Smooth muscle cell (in vitro differentiated cells): ENCODE data around the gene TENM4. TPM values are rescaled to one million over a fixed set of nuclear protein-coding genes. Genes with fewer than 3 reads are reported as not detected.
A peak's percentile ranks its signal among the peaks of the same experiment; 100 is the strongest.

Experiments
- DNase-seq: peaks from one replicate; lab custom pipeline; 2025; ENCODE audit not compliant: unreplicated experiment; lab: John Stamatoyannopoulos, UW
- H2AFZ ChIP-seq: fragments of 200-600 bp; sonication (generic); 2 replicates; pipeline ENCODE4 v1.6.0; 2016; ENCODE audit warnings: antibody characterized with exemption, low read depth, mild to moderate bottlenecking
- H3F3A ChIP-seq: fragments of 200-600 bp; sonication (generic); 2 replicates; pipeline ENCODE4 v1.6.0; 2017; ENCODE audit warnings: antibody characterized with exemption, low read depth
- H3K27ac ChIP-seq: fragments of 200-600 bp; sonication (generic); 2 replicates; pipeline ENCODE4 v1.5.1; 2016; ENCODE audit warnings: low read depth, mild to moderate bottlenecking
- H3K27me3 ChIP-seq: fragments of 200-600 bp; sonication (generic); 2 replicates; pipeline ENCODE4 v1.6.1; 2016; ENCODE audit warnings: low read depth, mild to moderate bottlenecking
- H3K36me3 ChIP-seq: fragments of 200-600 bp; sonication (generic); 2 replicates; pipeline ENCODE4 v1.5.1; 2016; ENCODE audit warnings: low read depth
- H3K4me1 ChIP-seq: fragments of 200-600 bp; sonication (generic); 2 replicates; pipeline ENCODE4 v1.5.1; 2016; ENCODE audit warnings: low read depth
- H3K4me2 ChIP-seq: fragments of 200-600 bp; sonication (generic); 2 replicates; pipeline ENCODE4 v1.6.0; 2016; ENCODE audit warnings: mild to moderate bottlenecking
- H3K4me3 ChIP-seq: fragments of 200-600 bp; sonication (generic); 2 replicates; pipeline ENCODE4 v1.5.1; 2016; ENCODE audit warnings: mild to moderate bottlenecking
- H3K79me2 ChIP-seq: fragments of 200-600 bp; sonication (generic); 2 replicates; pipeline ENCODE4 v1.6.0; 2016; ENCODE audit warnings: low read depth, mild to moderate bottlenecking
- H3K9ac ChIP-seq: fragments of 200-600 bp; sonication (generic); 2 replicates; pipeline ENCODE4 v1.6.0; 2016; ENCODE audit warnings: low read depth
- H3K9me3 ChIP-seq: fragments of 200-600 bp; sonication (generic); replicated peaks from 2 replicates; pipeline ENCODE4 v1.5.1; 2016; ENCODE audit warnings: low read depth
- H4K20me1 ChIP-seq: fragments of 200-600 bp; sonication (generic); 2 replicates; pipeline ENCODE4 v1.6.0; 2016; ENCODE audit warnings: low read depth
- CTCF ChIP-seq: fragments of 200-600 bp; sonication (generic); IDR thresholded peaks from 2 replicates; pipeline ENCODE4 v1.5.1; 2017; ENCODE audit warnings: borderline replicate concordance, mild to moderate bottlenecking, antibody characterized with exemption; ENCODE audit not compliant: insufficient read depth, poor library complexity, severe bottlenecking
- WGBS: methylation state at CpG from one replicate; pipeline ENCODE4 v1.1.7; 2016; ENCODE audit warnings: low lambda C conversion rate; 5-methylcytosine and 5-hydroxymethylcytosine counted together
- polyA plus RNA-seq: library from polyadenylated mRNA; unstranded; fragments of >200 nt; fragmentation: Nextera tagmentation; extraction: Ambion mirVana; gene quantifications from 2 replicates; pipeline ENCODE4 v1.2.1, GENCODE V29; 2016
- total RNA-seq: library from RNA; depleted of rRNA; stranded (reverse); fragments of >200 nt; gene quantifications from 2 replicates; pipeline ENCODE4 v1.2.3, GENCODE V29; 2014

Gene TENM4
- total and polyA plus RNA-seq, 2 experiments from 2014 or later = 31.6 to 38.2 TPM

- H4K20me1 ChIP-seq = no peaks in the 10 kb centered on the region
- H3K36me3 ChIP-seq = no peaks in the 10 kb centered on the region
- H2AFZ ChIP-seq = no peak overlapping the region
- H3F3A ChIP-seq = peaks cover 20% of the 10 kb centered on the region
- DNase-seq = no peak
- no peaks in the 10 kb centered on the region for H3K9me3 ChIP-seq
- H3K4me1 ChIP-seq = peaks cover 28% of the 10 kb centered on the region
- H3K27ac ChIP-seq = peak overlapping the region; percentile 92
- peak overlapping the region; percentile 58 for H3K4me2 ChIP-seq
- peak overlapping the region; percentile 69 for H3K9ac ChIP-seq
- no peaks in the 10 kb centered on the region for H3K79me2 ChIP-seq
- TF ChIP-seq CTCF = no peak
- 61% methylated on average over 4 of the region's 4 CpGs for WGBS
- no peaks in the 10 kb centered on the region for H3K27me3 ChIP-seq
- no peak overlapping the region for H3K4me3 ChIP-seq
These were observed 640.6 kb downstream of the TENM4 start for GRCh38 chr11:78800096-78800690.

GRCh38 chr11:78798663-78799062 lies 642.2 kb downstream of the TENM4 start:
- TF ChIP-seq CTCF = peak; percentile 91
- no peak overlapping the region for H3K9ac ChIP-seq
- H3F3A ChIP-seq = peaks cover 20% of the 10 kb centered on the region
- H4K20me1 ChIP-seq = no peaks in the 10 kb centered on the region
- H3K4me1 ChIP-seq = peaks cover 28% of the 10 kb centered on the region
- no peaks in the 10 kb centered on the region for H3K36me3 ChIP-seq
- H3K27ac ChIP-seq = no peak overlapping the region
- no peaks in the 10 kb centered on the region for H3K9me3 ChIP-seq
- H2AFZ ChIP-seq = no peak overlapping the region
- 35% methylated on average over 5 of the region's 5 CpGs for WGBS
- no peaks in the 10 kb centered on the region for H3K27me3 ChIP-seq
- no peaks in the 10 kb centered on the region for H3K79me2 ChIP-seq
- H3K4me3 ChIP-seq = no peak overlapping the region
- peak; percentile 39 for DNase-seq
- peak overlapping the region; percentile 7 for H3K4me2 ChIP-seq

GRCh38 chr11:78797559-78797958 lies 643.3 kb downstream of the TENM4 start:
- no peaks in the 10 kb centered on the region for H3K79me2 ChIP-seq
- peaks cover 20% of the 10 kb centered on the region for H3F3A ChIP-seq
- H3K27ac ChIP-seq = peak overlapping the region; percentile 32
- TF ChIP-seq CTCF = no peak
- no peak overlapping the region for H3K9ac ChIP-seq
- no peak for DNase-seq
- no peaks in the 10 kb centered on the region for H3K36me3 ChIP-seq
- no peak overlapping the region for H2AFZ ChIP-seq
- no peaks in the 10 kb centered on the region for H3K9me3 ChIP-seq
- 98% methylated on average over 3 of the region's 3 CpGs for WGBS
- no peak overlapping the region for H3K4me2 ChIP-seq
- H3K27me3 ChIP-seq = no peaks in the 10 kb centered on the region
- no peak overlapping the region for H3K4me3 ChIP-seq
- H4K20me1 ChIP-seq = no peaks in the 10 kb centered on the region
- H3K4me1 ChIP-seq = peaks cover 30% of the 10 kb centered on the region

- no peak overlapping the region for H3K4me3 ChIP-seq
- peak overlapping the region; percentile 32 for H3K27ac ChIP-seq
- no peaks in the 10 kb centered on the region for H3K36me3 ChIP-seq
- WGBS = 59% methylated on average over 2 of the region's 2 CpGs
- H3K9ac ChIP-seq = no peak overlapping the region
- H3K4me2 ChIP-seq = no peak overlapping the region
- no peaks in the 10 kb centered on the region for H3K79me2 ChIP-seq
- no peaks in the 10 kb centered on the region for H4K20me1 ChIP-seq
- peaks cover 24% of the 10 kb centered on the region for H3K4me1 ChIP-seq
- TF ChIP-seq CTCF = no peak
- no peak for DNase-seq
- H3F3A ChIP-seq = peaks cover 17% of the 10 kb centered on the region
- no peaks in the 10 kb centered on the region for H3K27me3 ChIP-seq
- no peaks in the 10 kb centered on the region for H3K9me3 ChIP-seq
- no peak overlapping the region for H2AFZ ChIP-seq
These were observed 643.9 kb downstream of the TENM4 start for GRCh38 chr11:78796956-78797355.
